HPDE6-E6E7 (cell line): ENCODE results near the gene MYBPC2.
A peak's percentile ranks its signal among the peaks of the same experiment; 100 is the strongest.
"Not testable (repeated sequence)": the region's sequence is repeated elsewhere in the genome, so short reads cannot be mapped to it uniquely, and the experiment has no call there.

ENCODE experiments used
- DNase-seq: peaks from one replicate; pipeline ENCODE4 v3.0.0; 2011; ENCODE audit warnings: missing footprints; ENCODE audit errors: extremely low spot score

Gene MYBPC2

GRCh38 chr19:50459067-50459456, 26.4 kb downstream of the MYBPC2 start:
- DNase-seq = no peak

- no peak for DNase-seq
Measured at GRCh38 chr19:50459638-50460037, 26.9 kb downstream of the MYBPC2 start.

- DNase-seq = no peak
Measured at GRCh38 chr19:50460161-50460765, 27.6 kb downstream of the MYBPC2 start.

GRCh38 chr19:50461066-50461875, 28.6 kb downstream of the MYBPC2 start:
- peak; percentile 73 for DNase-seq

- no peak for DNase-seq
Measured at GRCh38 chr19:50462970-50463369, 30.3 kb downstream of the MYBPC2 start.

- DNase-seq = no peak
Measured at GRCh38 chr19:50464348-50464747, 31.7 kb downstream of the MYBPC2 start.

- no peak for DNase-seq
Measured at GRCh38 chr19:50465000-50465399, 32.3 kb downstream of the MYBPC2 start.

- DNase-seq = no peak
Measured at GRCh38 chr19:50465986-50466705, 33.5 kb downstream of the MYBPC2 start.

- DNase-seq = no peak
Measured at GRCh38 chr19:50466706-50467039, 34.0 kb downstream of the MYBPC2 start.

- DNase-seq = no peak
Measured at GRCh38 chr19:50467566-50467965, 34.9 kb downstream of the MYBPC2 start.

GRCh38 chr19:50468818-50469217, 36.1 kb downstream of the MYBPC2 start:
- no peak for DNase-seq

- not testable (repeated sequence) for DNase-seq
Measured at GRCh38 chr19:50473336-50473735, 40.6 kb downstream of the MYBPC2 start.

GRCh38 chr19:50475101-50475568, 42.4 kb downstream of the MYBPC2 start:
- no peak for DNase-seq

- no peak for DNase-seq
Measured at GRCh38 chr19:50475736-50476223, 43.1 kb downstream of the MYBPC2 start.

GRCh38 chr19:50476224-50476906, 43.7 kb downstream of the MYBPC2 start, which contains the start of the genes EMC10 and GARIN5A:
EMC10 (plus strand) TSS chr19:50476507; CDS start chr19:50476545, 38 bp downstream.
GARIN5A (minus strand) TSS chr19:50476848; CDS start chr19:50476388, 460 bp downstream.
- peak; percentile 88 for DNase-seq

- DNase-seq = no peak
Measured at GRCh38 chr19:50476907-50477238, 44.2 kb downstream of the MYBPC2 start.

- no peak for DNase-seq
Measured at GRCh38 chr19:50477751-50478515, 45.2 kb downstream of the MYBPC2 start.

- DNase-seq = no peak
Measured at GRCh38 chr19:50478901-50479715, 46.4 kb downstream of the MYBPC2 start.

GRCh38 chr19:50479761-50480251, 47.1 kb downstream of the MYBPC2 start:
- no peak for DNase-seq
